SJCRH30 (cell line): ENCODE measurements around the gene NANOS2. TPM values are rescaled to one million over a fixed set of nuclear protein-coding genes. Genes with fewer than 3 reads are reported as not detected.
"Not testable (repeated sequence)": the region's sequence is repeated elsewhere in the genome, so short reads cannot be mapped to it uniquely, and the experiment has no call there.

Experiments
- DNase-seq, 2 experiments: peaks; one replicate each; pipeline ENCODE4 v3.0.0-alpha.2; 2015 to 2020
- H3K27ac ChIP-seq: fragments of 250-450 bp; sonication (Bioruptor Pico); 2 replicates; pipeline ENCODE4 v1.5.1; 2020; ENCODE audit warnings: mild to moderate bottlenecking, moderate library complexity
- H3K27me3 ChIP-seq: fragments of 250-450 bp; sonication (Bioruptor Pico); 2 replicates; pipeline ENCODE4 v1.5.1; 2020; ENCODE audit warnings: mild to moderate bottlenecking, moderate library complexity
- H3K36me3 ChIP-seq: fragments of 250-450 bp; sonication (Bioruptor Pico); 2 replicates; pipeline ENCODE4 v1.5.1; 2020; ENCODE audit warnings: mild to moderate bottlenecking, moderate library complexity
- H3K4me1 ChIP-seq: fragments of 250-450 bp; sonication (Bioruptor Pico); 2 replicates; pipeline ENCODE4 v1.5.1; 2020; ENCODE audit warnings: mild to moderate bottlenecking, moderate library complexity
- H3K4me3 ChIP-seq: fragments of 250-450 bp; sonication (Bioruptor Pico); 2 replicates; pipeline ENCODE4 v1.5.1; 2020; ENCODE audit warnings: mild to moderate bottlenecking, moderate library complexity
- H3K9me3 ChIP-seq: fragments of 250-450 bp; sonication (Bioruptor Pico); replicated peaks from 2 replicates; pipeline ENCODE4 v1.5.1; 2020; ENCODE audit warnings: mild to moderate bottlenecking, moderate library complexity
- total RNA-seq: library from RNA; depleted of rRNA; stranded (reverse); fragments of >200 nt; shearing (Covaris generic); gene quantifications from 2 replicates; pipeline ENCODE4 v1.2.3, GENCODE V29; 2014

NANOS2 gene
- total RNA-seq, 1 experiment from 2014 or later = not detected

GRCh38 chr19:45879971-45880370, 34.6 kb downstream of the NANOS2 start:
- Histone ChIP-seq H3K4me3 (no peak overlapping the region), H3K9me3 (no peaks in the 10 kb centered on the region)
- no peak for DNase-seq

GRCh38 chr19:45879055-45879454, 35.5 kb downstream of the NANOS2 start:
- Histone ChIP-seq H3K9me3 (no peaks in the 10 kb centered on the region), H3K27ac (no peak overlapping the region), H3K4me1 (peaks cover 30% of the 10 kb centered on the region), H3K36me3 (peaks cover 4% of the 10 kb centered on the region; the same call in 1 of the 2 replicates), H3K4me3 (no peak overlapping the region), H3K27me3 (no peaks in the 10 kb centered on the region)
- DNase-seq = no peak

More at GRCh38 chr19:45879971-45880370, 34.6 kb downstream of the NANOS2 start:
- Histone ChIP-seq H3K36me3 (peaks cover 4% of the 10 kb centered on the region; the same call in 1 of the 2 replicates), H3K27ac (no peak overlapping the region), H3K4me1 (peaks cover 32% of the 10 kb centered on the region), H3K27me3 (no peaks in the 10 kb centered on the region)

GRCh38 chr19:45878043-45878794, 36.4 kb downstream of the NANOS2 start:
- H3K27ac ChIP-seq = no peak overlapping the region
- DNase-seq = no peak

GRCh38 chr19:45876411-45877197, 38.0 kb downstream of the NANOS2 start:
- H3K27ac ChIP-seq = peak overlapping the region; percentile 60
- no peaks in the 10 kb centered on the region for H3K9me3 ChIP-seq
- H3K4me1 ChIP-seq = peaks cover 13% of the 10 kb centered on the region
- H3K27me3 ChIP-seq = no peaks in the 10 kb centered on the region
- peak overlapping the region; percentile 56 for H3K4me3 ChIP-seq
- H3K36me3 ChIP-seq = no peaks in the 10 kb centered on the region
- peak; percentile 80 for DNase-seq

More at GRCh38 chr19:45878043-45878794, 36.4 kb downstream of the NANOS2 start:
- Histone ChIP-seq H3K4me1 (peaks cover 29% of the 10 kb centered on the region), H3K27me3 (no peaks in the 10 kb centered on the region), H3K36me3 (no peaks in the 10 kb centered on the region), H3K4me3 (no peak overlapping the region), H3K9me3 (no peaks in the 10 kb centered on the region)

- peak overlapping the region; percentile 60 for H3K27ac ChIP-seq
- DNase-seq = no peak
- peak overlapping the region; percentile 56 for H3K4me3 ChIP-seq
- no peaks in the 10 kb centered on the region for H3K36me3 ChIP-seq
- H3K4me1 ChIP-seq = peaks cover 8% of the 10 kb centered on the region; the same call in 1 of the 2 replicates
- no peaks in the 10 kb centered on the region for H3K9me3 ChIP-seq
- no peaks in the 10 kb centered on the region for H3K27me3 ChIP-seq
These were observed 38.5 kb downstream of the NANOS2 start for GRCh38 chr19:45876161-45876410.

GRCh38 chr19:45874620-45874966, 40.0 kb downstream of the NANOS2 start:
- no peaks in the 10 kb centered on the region for H3K9me3 ChIP-seq
- H3K4me1 ChIP-seq = peaks cover 7% of the 10 kb centered on the region; the same call in 1 of the 2 replicates
- H3K27ac ChIP-seq = no peak overlapping the region
- DNase-seq = no peak
- H3K27me3 ChIP-seq = no peaks in the 10 kb centered on the region
- H3K36me3 ChIP-seq = no peaks in the 10 kb centered on the region
- H3K4me3 ChIP-seq = no peak overlapping the region

GRCh38 chr19:45873219-45873772, 41.3 kb downstream of the NANOS2 start:
- H3K4me3 ChIP-seq = no peak overlapping the region
- H3K9me3 ChIP-seq = no peaks in the 10 kb centered on the region
- DNase-seq = no peak
- H3K36me3 ChIP-seq = no peaks in the 10 kb centered on the region
- H3K27ac ChIP-seq = no peak overlapping the region
- H3K27me3 ChIP-seq = no peaks in the 10 kb centered on the region
- H3K4me1 ChIP-seq = peaks cover 7% of the 10 kb centered on the region; the same call in 1 of the 2 replicates

GRCh38 chr19:45872095-45872919, 42.3 kb downstream of the NANOS2 start:
- H3K4me1 ChIP-seq = peaks cover 7% of the 10 kb centered on the region; the same call in 1 of the 2 replicates
- H3K9me3 ChIP-seq = no peaks in the 10 kb centered on the region
- no peak overlapping the region for H3K4me3 ChIP-seq
- no peak overlapping the region for H3K27ac ChIP-seq
- no peak for DNase-seq
- no peaks in the 10 kb centered on the region for H3K36me3 ChIP-seq
- H3K27me3 ChIP-seq = no peaks in the 10 kb centered on the region; the same call in 1 of the 2 replicates

- Histone ChIP-seq H3K9me3 (no peaks in the 10 kb centered on the region), H3K27me3 (peaks cover 4% of the 10 kb centered on the region; the same call in 1 of the 2 replicates), H3K4me1 (no peaks in the 10 kb centered on the region), H3K36me3 (no peaks in the 10 kb centered on the region), H3K27ac (no peak overlapping the region), H3K4me3 (no peak overlapping the region)
- DNase-seq = no peak
These were observed 43.8 kb downstream of the NANOS2 start for GRCh38 chr19:45870798-45871197.

GRCh38 chr19:45867241-45867640, 47.3 kb downstream of the NANOS2 start:
- peaks cover 20% of the 10 kb centered on the region for H3K27me3 ChIP-seq

GRCh38 chr19:45866400-45867176, 48.0 kb downstream of the NANOS2 start:
- no peaks in the 10 kb centered on the region for H3K4me1 ChIP-seq
- H3K27me3 ChIP-seq = peaks cover 20% of the 10 kb centered on the region
- H3K27ac ChIP-seq = no peak overlapping the region
- H3K36me3 ChIP-seq = no peaks in the 10 kb centered on the region
- no peak for DNase-seq
- no peaks in the 10 kb centered on the region for H3K9me3 ChIP-seq
- no peak overlapping the region for H3K4me3 ChIP-seq

More at GRCh38 chr19:45867241-45867640, 47.3 kb downstream of the NANOS2 start:
- not testable (repeated sequence) for H3K36me3 ChIP-seq, H3K4me3 ChIP-seq, H3K27ac ChIP-seq, H3K9me3 ChIP-seq, DNase-seq, H3K4me1 ChIP-seq

- Histone ChIP-seq H3K27ac (no peak overlapping the region), H3K36me3 (peaks cover 8% of the 10 kb centered on the region), H3K9me3 (no peaks in the 10 kb centered on the region), H3K4me1 (no peaks in the 10 kb centered on the region; the same call in 1 of the 2 replicates), H3K4me3 (no peak overlapping the region), H3K27me3 (peaks cover 20% of the 10 kb centered on the region)
- no peak for DNase-seq
These were observed 49.2 kb downstream of the NANOS2 start for GRCh38 chr19:45865269-45865948.

GRCh38 chr19:45864629-45865082, 49.9 kb downstream of the NANOS2 start:
- H3K9me3 ChIP-seq = no peaks in the 10 kb centered on the region
- H3K4me3 ChIP-seq = no peak overlapping the region; the same call in 1 of the 2 replicates
- H3K27me3 ChIP-seq = peaks cover 20% of the 10 kb centered on the region
- no peaks in the 10 kb centered on the region; the same call in 1 of the 2 replicates for H3K4me1 ChIP-seq
- DNase-seq = no peak
- H3K27ac ChIP-seq = no peak overlapping the region
- H3K36me3 ChIP-seq = peaks cover 8% of the 10 kb centered on the region
